Renal cortical epithelial cell (primary cell): ENCODE measurements around the gene SNX4. TPM values are rescaled to one million over a fixed set of nuclear protein-coding genes. Genes with fewer than 3 reads are reported as not detected.

Experiments used
- DNase-seq: peaks from one replicate; pipeline ENCODE4 v3.0.0-alpha.2; 2011; ENCODE audit warnings: low read depth
- total RNA-seq: library from RNA; depleted of rRNA; stranded (reverse); fragments of >200 nt; gene quantifications from 2 replicates; pipeline ENCODE4 v1.2.3, GENCODE V29; 2014

Gene SNX4
- total RNA-seq, 1 donor from 2014 or later: 82.4 TPM

GRCh38 chr3:125403789-125404188, 116.2 kb downstream of the SNX4 start:
- DNase-seq: peak; percentile 47

GRCh38 chr3:125402639-125403038, 117.4 kb downstream of the SNX4 start:
- DNase-seq: no peak

- DNase-seq: peak; percentile 50
Measured at GRCh38 chr3:125401402-125401801, 118.6 kb downstream of the SNX4 start.

- DNase-seq: peak; percentile 46
Measured at GRCh38 chr3:125398952-125399351, 121.0 kb downstream of the SNX4 start.

Other genes starting within 250 kb of the SNX4 start
- 28.3 and 51.8 TPM in 2 replicates for gene ZNF148, start 144.9 kb downstream of the SNX4 start, total RNA-seq
- 11.5 and 25.4 TPM in 2 replicates for gene OSBPL11, start 75.3 kb upstream of the SNX4 start, total RNA-seq